Activated naive CD4-positive, alpha-beta T cell treated with anti-CD3 and anti-CD28 coated beads, Interleukin-2, amount 10 ng/mL, durations not matched to agents 7 days and 5 days (primary cell): Measurements from ENCODE around the gene TYROBP.
"Not testable (repeated sequence)": the region's sequence is repeated elsewhere in the genome, so short reads cannot be mapped to it uniquely, and the experiment has no call there.

Source experiments
- CTCF ChIA-PET: fragments of 350-600 bp; sonication (Branson Sonifier 250); formaldehyde crosslinking; loops from one replicate; lab custom pipeline; 2021; ENCODE audit warnings: antibody characterized with exemption; lab: Charles Lee
- DNase-seq: peaks from one replicate; pipeline ENCODE4 v3.0.0-alpha.2; 2020
- H3K27ac Mint-ChIP-seq: one replicate; pipeline ENCODE4 v1.8.0; 2021; ENCODE audit warnings: mild to moderate bottlenecking, moderate library complexity, mixed read lengths
- H3K27me3 Mint-ChIP-seq: one replicate; pipeline ENCODE4 v1.8.0; 2021; ENCODE audit warnings: mild to moderate bottlenecking, mixed read lengths
- H3K36me3 Mint-ChIP-seq: one replicate; pipeline ENCODE4 v1.8.0; 2021; ENCODE audit warnings: mixed read lengths
- H3K4me1 Mint-ChIP-seq: one replicate; pipeline ENCODE4 v1.8.0; 2021; ENCODE audit warnings: mixed read lengths
- H3K4me3 Mint-ChIP-seq: one replicate; pipeline ENCODE4 v1.8.0; 2021; ENCODE audit warnings: mild to moderate bottlenecking, moderate library complexity, mixed read lengths
- H3K9me3 Mint-ChIP-seq: one replicate; pipeline ENCODE4 v1.8.0; 2021; ENCODE audit warnings: mixed read lengths

The TYROBP gene

GRCh38 chr19:35885225-35885738 lies 22.8 kb downstream of the TYROBP start:
- H3K4me3 Mint-ChIP-seq: no peak overlapping the region
- peak overlapping the region; percentile 76 for H3K27ac Mint-ChIP-seq
- H3K36me3 Mint-ChIP-seq: peaks cover 37% of the 10 kb centered on the region
- no peak for DNase-seq
- H3K27me3 Mint-ChIP-seq: peaks cover under 1% of the 10 kb centered on the region
- H3K9me3 Mint-ChIP-seq: no peaks in the 10 kb centered on the region
- CTCF ChIA-PET: interaction anchor here (1.3 kb wide), 1 partner anchor 46 kb away, joined by 10 read pairs; no protein-coding TSS in a partner anchor
- peaks cover 4% of the 10 kb centered on the region for H3K4me1 Mint-ChIP-seq

- Mint-ChIP-seq H3K36me3 (peaks cover 27% of the 10 kb centered on the region), H3K27me3 (peaks cover 15% of the 10 kb centered on the region), H3K4me1 (peaks cover 10% of the 10 kb centered on the region), H3K9me3 (no peaks in the 10 kb centered on the region), H3K4me3 (no peak overlapping the region), H3K27ac (peak overlapping the region; percentile 65)
- CTCF ChIA-PET: interaction anchor here (0.6 to 5.5 kb wide), 5 partner anchors 10 to 895 kb away, joined by 3 to 86 read pairs (median 4); no protein-coding TSS in a partner anchor
- DNase-seq: no peak
Measured at GRCh38 chr19:35883882-35884281, 24.2 kb downstream of the TYROBP start.

- peak overlapping the region; percentile 62 for H3K27ac Mint-ChIP-seq
- no peak overlapping the region for H3K4me3 Mint-ChIP-seq
- CTCF ChIA-PET: interaction anchor here (0.8 to 5.5 kb wide), 6 partner anchors 9 to 230 kb away, joined by 3 to 86 read pairs (median 3); no protein-coding TSS in a partner anchor
- H3K4me1 Mint-ChIP-seq: peaks cover 10% of the 10 kb centered on the region
- peaks cover 16% of the 10 kb centered on the region for H3K36me3 Mint-ChIP-seq
- H3K9me3 Mint-ChIP-seq: no peaks in the 10 kb centered on the region
- peaks cover 31% of the 10 kb centered on the region for H3K27me3 Mint-ChIP-seq
- peak; percentile 51 for DNase-seq
Measured at GRCh38 chr19:35882114-35882832, 25.8 kb downstream of the TYROBP start.

- peak; percentile 94 for DNase-seq
- Mint-ChIP-seq H3K36me3 (no peaks in the 10 kb centered on the region), H3K27ac (no peak overlapping the region), H3K4me3 (no peak overlapping the region), H3K4me1 (peaks cover 10% of the 10 kb centered on the region), H3K27me3 (peaks cover 41% of the 10 kb centered on the region), H3K9me3 (no peaks in the 10 kb centered on the region)
- CTCF ChIA-PET: interaction anchor here (0.7 to 5.5 kb wide), 4 partner anchors 16 to 127 kb away, joined by 3 to 86 read pairs (median 3); no protein-coding TSS in a partner anchor
Measured at GRCh38 chr19:35879770-35880317, 28.3 kb downstream of the TYROBP start.

- H3K4me1 Mint-ChIP-seq: peaks cover 10% of the 10 kb centered on the region
- no peak for DNase-seq
- CTCF ChIA-PET: interaction anchor here (0.7 to 5.5 kb wide), 3 partner anchors 16 to 128 kb away, joined by 3 to 86 read pairs (median 3); no protein-coding TSS in a partner anchor
- no peak overlapping the region for H3K4me3 Mint-ChIP-seq
- H3K36me3 Mint-ChIP-seq: no peaks in the 10 kb centered on the region
- H3K9me3 Mint-ChIP-seq: no peaks in the 10 kb centered on the region
- H3K27ac Mint-ChIP-seq: no peak overlapping the region
- peaks cover 44% of the 10 kb centered on the region for H3K27me3 Mint-ChIP-seq
Measured at GRCh38 chr19:35879068-35879467, 29.0 kb downstream of the TYROBP start.

- Mint-ChIP-seq H3K27me3 (peaks cover 59% of the 10 kb centered on the region), H3K4me3 (no peak overlapping the region)
- DNase-seq: no peak
Measured at GRCh38 chr19:35874392-35874930, 33.6 kb downstream of the TYROBP start.

GRCh38 chr19:35872180-35872579 lies 35.9 kb downstream of the TYROBP start:
- Mint-ChIP-seq H3K36me3 (no peaks in the 10 kb centered on the region), H3K4me1 (peaks cover 16% of the 10 kb centered on the region), H3K9me3 (no peaks in the 10 kb centered on the region), H3K27ac (no peak overlapping the region), H3K27me3 (peaks cover 56% of the 10 kb centered on the region), H3K4me3 (no peak overlapping the region)
- DNase-seq: no peak
- CTCF ChIA-PET: no interaction called here

More at GRCh38 chr19:35874392-35874930, 33.6 kb downstream of the TYROBP start:
- peaks cover 9% of the 10 kb centered on the region for H3K4me1 Mint-ChIP-seq
- no peaks in the 10 kb centered on the region for H3K9me3 Mint-ChIP-seq
- H3K36me3 Mint-ChIP-seq: no peaks in the 10 kb centered on the region
- CTCF ChIA-PET: no interaction called here
- H3K27ac Mint-ChIP-seq: no peak overlapping the region

- DNase-seq: no peak
- peaks cover 62% of the 10 kb centered on the region for H3K27me3 Mint-ChIP-seq
- H3K36me3 Mint-ChIP-seq: no peaks in the 10 kb centered on the region
- CTCF ChIA-PET: no interaction called here
- no peak overlapping the region for H3K27ac Mint-ChIP-seq
- no peak overlapping the region for H3K4me3 Mint-ChIP-seq
- H3K9me3 Mint-ChIP-seq: no peaks in the 10 kb centered on the region
- peaks cover 16% of the 10 kb centered on the region for H3K4me1 Mint-ChIP-seq
Measured at GRCh38 chr19:35871611-35872010, 36.5 kb downstream of the TYROBP start.

GRCh38 chr19:35870798-35871197 lies 37.3 kb downstream of the TYROBP start:
- Mint-ChIP-seq H3K4me3 (no peak overlapping the region), H3K9me3 (no peaks in the 10 kb centered on the region), H3K4me1 (peaks cover 16% of the 10 kb centered on the region), H3K27ac (no peak overlapping the region), H3K36me3 (no peaks in the 10 kb centered on the region), H3K27me3 (peaks cover 64% of the 10 kb centered on the region)
- CTCF ChIA-PET: no interaction called here
- DNase-seq: no peak

- Mint-ChIP-seq H3K27me3 (peaks cover 68% of the 10 kb centered on the region), H3K4me3 (peak overlapping the region; percentile 48), H3K4me1 (peaks cover 16% of the 10 kb centered on the region)
- H3K9me3 Mint-ChIP-seq, H3K27ac Mint-ChIP-seq, DNase-seq, H3K36me3 Mint-ChIP-seq: not testable (repeated sequence)
- CTCF ChIA-PET: interaction anchor here (0.6 kb wide), 1 partner anchor 71 kb away, joined by 4 read pairs; no protein-coding TSS in a partner anchor
Measured at GRCh38 chr19:35870124-35870736, 37.9 kb downstream of the TYROBP start.

GRCh38 chr19:35869327-35870123 lies 38.6 kb downstream of the TYROBP start:
- H3K36me3 Mint-ChIP-seq: no peaks in the 10 kb centered on the region
- peaks cover 68% of the 10 kb centered on the region for H3K27me3 Mint-ChIP-seq
- CTCF ChIA-PET: interaction anchor here (0.6 kb wide), 1 partner anchor 70 kb away, joined by 4 read pairs; no protein-coding TSS in a partner anchor
- H3K4me3 Mint-ChIP-seq: peak overlapping the region; percentile 49
- no peak overlapping the region for H3K27ac Mint-ChIP-seq
- DNase-seq: peak; percentile 90
- H3K4me1 Mint-ChIP-seq: peaks cover 16% of the 10 kb centered on the region
- no peaks in the 10 kb centered on the region for H3K9me3 Mint-ChIP-seq

GRCh38 chr19:35868823-35869326 lies 39.2 kb downstream of the TYROBP start:
- Mint-ChIP-seq H3K9me3 (no peaks in the 10 kb centered on the region), H3K36me3 (no peaks in the 10 kb centered on the region), H3K4me3 (peak overlapping the region; percentile 49), H3K27me3 (peaks cover 74% of the 10 kb centered on the region), H3K27ac (no peak overlapping the region), H3K4me1 (peaks cover 16% of the 10 kb centered on the region)
- CTCF ChIA-PET: no interaction called here
- no peak for DNase-seq
